ENCODE measurements around the gene CSNK1G1.

Gene CSNK1G1

DNA sequence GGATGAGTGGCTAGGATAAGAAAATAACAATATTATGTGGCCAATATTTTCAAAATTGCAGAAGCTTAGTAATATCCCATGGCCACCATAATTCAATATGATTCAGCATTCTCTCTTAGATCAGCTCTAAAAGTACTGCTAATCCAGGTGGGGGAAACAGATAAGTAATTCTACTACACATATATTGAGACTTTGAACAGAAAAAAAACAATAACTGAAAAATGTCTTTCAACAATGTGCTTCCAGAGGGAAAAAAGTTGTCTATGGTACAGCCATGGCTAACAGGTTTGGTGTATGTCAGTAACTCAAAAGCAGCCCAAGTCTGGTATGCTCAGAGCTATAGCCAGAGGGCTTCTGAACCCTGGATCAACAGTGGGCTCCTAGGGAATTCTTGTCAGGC, 150.8 kb downstream of the CSNK1G1 start:
- peaks cover 32% of the 10 kb centered on the region for H3K36me3 Mint-ChIP-seq (ENCODE audit: low read depth)
- no peak overlapping the region for H3K27ac Mint-ChIP-seq
- H3K4me3 Mint-ChIP-seq, result no peak overlapping the region
- H3K9me3 Mint-ChIP-seq, result no peaks in the 10 kb centered on the region
- H3K27me3 Mint-ChIP-seq (ENCODE audit: low read depth, poor library complexity), result no peaks in the 10 kb centered on the region
- no peak for TF ChIP-seq CTCF (IDR thresholded peaks at IDR 0.05)
- no peaks in the 10 kb centered on the region for H3K4me1 Mint-ChIP-seq
- no peak for DNase-seq

DNA sequence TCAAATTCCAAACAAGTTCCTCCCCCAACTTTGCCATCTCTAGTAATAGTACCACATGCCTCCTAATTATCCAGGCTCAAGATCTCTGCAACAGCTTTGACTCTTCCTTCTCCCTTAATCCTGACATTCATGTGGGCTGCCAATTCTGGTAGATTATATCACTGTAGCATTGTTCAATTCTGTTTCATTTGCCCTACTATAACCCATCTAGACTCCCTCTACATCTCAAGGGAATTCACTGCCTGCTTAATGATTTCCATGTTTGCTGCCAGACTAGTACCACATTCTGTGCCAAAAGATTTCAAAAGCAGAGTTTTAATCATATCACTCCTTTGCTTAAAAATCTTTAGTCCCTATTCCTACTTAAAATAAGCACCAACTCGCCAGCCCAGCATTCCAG, 158.5 kb downstream of the CSNK1G1 start:
- DNase-seq, result no peak
- no peak for TF ChIP-seq CTCF (IDR thresholded peaks at IDR 0.05)
- H3K4me1 Mint-ChIP-seq, result no peaks in the 10 kb centered on the region
- H3K4me3 Mint-ChIP-seq, result no peak overlapping the region
- no peaks in the 10 kb centered on the region for H3K27me3 Mint-ChIP-seq (ENCODE audit: low read depth, poor library complexity)
- no peaks in the 10 kb centered on the region for H3K9me3 Mint-ChIP-seq
- peaks cover 60% of the 10 kb centered on the region for H3K36me3 Mint-ChIP-seq (ENCODE audit: low read depth)
- no peak overlapping the region for H3K27ac Mint-ChIP-seq

- Mint-ChIP-seq H3K27me3 (ENCODE audit: low read depth, poor library complexity) (no peaks in the 10 kb centered on the region), H3K4me3 (no peak overlapping the region), H3K36me3 (ENCODE audit: low read depth) (peaks cover 51% of the 10 kb centered on the region), H3K27ac (peak overlapping the region; percentile 86), H3K4me1 (no peaks in the 10 kb centered on the region), H3K9me3 (no peaks in the 10 kb centered on the region)
- no peak for TF ChIP-seq CTCF (IDR thresholded peaks at IDR 0.05)
- no peak for DNase-seq
Observed at GRCh38 chr15:64193971-64194370, 162.0 kb downstream of the CSNK1G1 start.

- Mint-ChIP-seq H3K9me3 (no peaks in the 10 kb centered on the region), H3K36me3 (ENCODE audit: low read depth) (peaks cover 52% of the 10 kb centered on the region), H3K27ac (no peak overlapping the region), H3K27me3 (ENCODE audit: low read depth, poor library complexity) (no peaks in the 10 kb centered on the region), H3K4me1 (no peaks in the 10 kb centered on the region), H3K4me3 (no peak overlapping the region)
- DNase-seq, result no peak
- no peak for TF ChIP-seq CTCF (IDR thresholded peaks at IDR 0.05)
Observed at GRCh38 chr15:64191971-64192830, 163.8 kb downstream of the CSNK1G1 start.

DNA sequence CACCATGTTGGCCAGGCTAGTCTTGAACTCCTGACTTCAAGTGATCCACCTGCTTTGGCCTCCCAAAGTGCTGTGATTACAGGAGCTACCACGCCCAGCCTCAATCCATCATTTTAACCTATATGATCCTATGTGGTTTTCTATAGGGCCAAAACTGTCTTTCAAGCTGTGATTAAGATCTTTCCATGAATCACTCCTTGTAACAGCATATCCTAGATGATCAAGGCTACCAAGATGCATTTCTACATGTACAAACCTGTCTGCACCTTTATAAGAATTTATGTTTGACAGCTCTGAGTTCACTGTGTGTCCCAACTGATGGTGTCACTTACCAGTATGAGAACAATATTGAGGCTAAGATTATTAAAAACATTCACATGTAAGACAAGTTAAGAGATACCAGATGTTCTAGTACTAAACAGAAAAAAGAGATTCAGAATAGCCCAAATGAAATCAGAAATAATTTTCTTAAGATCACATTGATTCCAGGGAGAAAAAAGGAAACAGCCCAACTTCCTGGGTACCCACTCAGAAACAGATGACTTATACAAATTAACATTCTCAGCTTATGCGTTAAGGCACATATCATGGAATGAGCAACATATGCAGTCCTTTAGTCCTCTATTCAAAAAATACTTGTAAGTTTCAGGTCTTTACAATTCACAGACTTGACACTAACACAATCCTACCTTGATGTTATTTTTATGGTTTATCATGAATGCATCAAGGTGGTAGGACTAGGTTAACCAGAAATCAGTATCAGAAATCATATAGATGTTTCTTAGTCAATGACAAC, 168.4 kb downstream of the CSNK1G1 start:
- Mint-ChIP-seq H3K27me3 (ENCODE audit: low read depth, poor library complexity) (no peaks in the 10 kb centered on the region), H3K27ac (peak overlapping the region; percentile 19), H3K36me3 (ENCODE audit: low read depth) (peaks cover 34% of the 10 kb centered on the region), H3K4me1 (no peaks in the 10 kb centered on the region), H3K4me3 (no peak overlapping the region), H3K9me3 (no peaks in the 10 kb centered on the region)
- DNase-seq, result no peak
- TF ChIP-seq CTCF (IDR thresholded peaks at IDR 0.05), result no peak

All from nephron progenitor cell (in vitro differentiated cells).